Hindlimb muscle (tissue), 1 donor: ENCODE measurements around the gene SLC35B2. TPM values are rescaled to one million over a fixed set of nuclear protein-coding genes. Genes with fewer than 3 reads are reported as not detected.

Source experiments
- DNase-seq: peaks from one replicate; pipeline ENCODE4 v3.0.0-alpha.2; 2013
- polyA plus RNA-seq: library from polyadenylated mRNA; unstranded; fragments of 120-200 nt; gene quantifications from one replicate; pipeline ENCODE4 v1.2.1, GENCODE V29; 2013; ENCODE audit not compliant: insufficient read length

Gene SLC35B2
- polyA plus RNA-seq, 1 donor = 29.5 TPM

GRCh38 chr6:44285552-44286284 lies 28.4 kb upstream of the SLC35B2 start:
- DNase-seq = no peak

- no peak for DNase-seq
Measured at GRCh38 chr6:44284867-44285266, 27.5 kb upstream of the SLC35B2 start.

- no peak for DNase-seq
Measured at GRCh38 chr6:44284121-44284520, 26.8 kb upstream of the SLC35B2 start.

- no peak for DNase-seq
Measured at GRCh38 chr6:44278774-44279697, 21.7 kb upstream of the SLC35B2 start.

GRCh38 chr6:44278315-44278714 lies 21.0 kb upstream of the SLC35B2 start:
- DNase-seq = no peak

GRCh38 chr6:44277763-44278162 lies 20.4 kb upstream of the SLC35B2 start:
- no peak for DNase-seq

- no peak for DNase-seq
Measured at GRCh38 chr6:44276667-44277640, 19.6 kb upstream of the SLC35B2 start.

- no peak for DNase-seq
Measured at GRCh38 chr6:44275749-44276648, 18.7 kb upstream of the SLC35B2 start.

GRCh38 chr6:44275271-44275748 lies 18.0 kb upstream of the SLC35B2 start:
- DNase-seq = no peak

- no peak for DNase-seq
Measured at GRCh38 chr6:44273617-44274016, 16.3 kb upstream of the SLC35B2 start.

- DNase-seq = no peak
Measured at GRCh38 chr6:44272999-44273566, 15.8 kb upstream of the SLC35B2 start.

GRCh38 chr6:44272529-44272928 lies 15.2 kb upstream of the SLC35B2 start:
- DNase-seq = no peak

- no peak for DNase-seq
Measured at GRCh38 chr6:44271914-44272313, 14.6 kb upstream of the SLC35B2 start.

GRCh38 chr6:44271406-44271723 lies 14.0 kb upstream of the SLC35B2 start:
- no peak for DNase-seq

- no peak for DNase-seq
Measured at GRCh38 chr6:44270526-44271405, 13.4 kb upstream of the SLC35B2 start.

GRCh38 chr6:44269921-44270525 lies 12.7 kb upstream of the SLC35B2 start, which contains the start of gene TMEM151B:
Gene TMEM151B, plus strand, starts transcription at chr6:44270450. Its CDS starts 293 bp downstream, at chr6:44270743.
- DNase-seq = no peak

- no peak for DNase-seq
Measured at GRCh38 chr6:44269178-44269920, 12.0 kb upstream of the SLC35B2 start.

GRCh38 chr6:44268095-44268628 lies 10.8 kb upstream of the SLC35B2 start:
- DNase-seq = no peak
